ENCODE measurements around the gene WDR44. TPM values are rescaled to one million over a fixed set of nuclear protein-coding genes. Genes with fewer than 3 reads are reported as not detected.

WDR44 gene
- total RNA-seq, 1 experiment from 2014 or later: 8.5 TPM

DNA sequence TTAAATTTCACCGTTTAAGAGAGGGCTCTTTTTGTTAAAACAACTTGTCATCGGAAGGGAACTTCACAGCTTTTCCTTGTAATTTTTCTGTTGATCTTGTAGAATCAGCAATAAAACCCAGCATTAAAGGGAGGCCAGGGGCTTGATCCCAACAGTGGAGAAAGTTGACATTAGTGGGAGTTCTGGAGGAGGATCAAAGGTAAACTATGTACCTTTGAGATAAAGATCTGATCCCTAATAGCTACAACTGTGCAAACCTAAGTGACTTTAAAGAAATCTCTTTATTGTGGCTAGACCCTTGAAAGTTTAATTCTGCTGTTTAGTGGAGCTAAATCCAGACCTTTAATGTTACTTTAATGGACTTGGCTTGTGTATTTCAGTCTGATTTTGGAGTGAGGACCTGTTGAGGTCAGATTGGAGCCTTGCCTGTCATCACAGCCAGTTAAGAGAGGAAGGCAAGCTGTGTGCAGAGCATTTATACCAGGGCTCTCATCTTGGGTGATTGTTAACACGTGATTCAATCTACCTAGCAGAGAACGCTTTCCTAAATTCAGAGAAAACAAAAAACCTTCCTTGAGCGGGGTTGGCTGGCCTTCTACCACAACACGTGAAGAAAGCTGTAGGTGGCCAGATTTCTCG lies 151.4 kb downstream of the WDR44 start:
- no peak for DNase-seq (ENCODE audit: low read depth, low spot score)
- in situ Hi-C loops (cut with HindIII; ENCODE audit: low pct_unique_long_range_greater_than_20kb, low sequenced_read_pairs): no loop called here

DNA sequence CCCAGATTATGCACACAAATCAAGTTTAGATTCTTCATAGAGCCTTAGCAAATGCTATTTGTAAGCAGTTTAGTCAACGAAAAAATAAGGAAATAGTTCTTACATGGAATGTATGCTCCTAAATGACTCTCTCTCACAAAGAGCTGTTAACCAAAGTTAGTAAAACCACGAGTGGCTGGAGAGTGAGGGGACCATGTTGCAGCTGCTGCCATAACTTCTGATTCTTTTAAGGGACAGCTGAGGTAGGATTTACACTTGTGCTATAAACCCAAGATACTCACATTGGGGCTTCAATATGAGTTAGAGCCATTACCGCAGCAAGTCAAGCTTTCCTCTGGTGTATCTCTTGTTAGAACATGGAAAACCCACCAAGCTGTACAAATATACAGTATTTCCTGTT lies 152.4 kb downstream of the WDR44 start:
- in situ Hi-C loops (cut with HindIII; ENCODE audit: low pct_unique_long_range_greater_than_20kb, low sequenced_read_pairs): no loop called here

DNA sequence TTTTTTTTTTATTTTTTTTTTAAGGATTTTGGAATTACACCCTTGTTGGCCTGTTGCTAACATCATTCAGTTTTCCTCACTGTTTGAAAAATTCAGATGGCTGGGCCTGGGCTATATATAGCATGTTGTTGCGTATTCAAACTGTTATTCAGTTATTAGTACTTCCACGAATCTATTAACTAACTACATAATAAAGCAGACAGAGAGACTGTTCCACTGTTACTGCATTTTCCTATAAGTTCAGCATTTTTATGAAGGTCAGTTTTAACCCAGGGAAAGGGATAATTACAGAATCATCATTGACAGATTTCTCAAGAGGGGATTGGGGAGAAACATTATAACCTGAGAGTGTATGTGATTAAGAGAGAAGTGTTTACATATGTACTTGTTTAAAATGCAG lies 152.8 kb downstream of the WDR44 start:
- DNase-seq (ENCODE audit: low read depth, low spot score): no peak
- in situ Hi-C loops (cut with HindIII; ENCODE audit: low pct_unique_long_range_greater_than_20kb, low sequenced_read_pairs): no loop called here

More for the DNA sequence above, 152.4 kb downstream of the WDR44 start:
- no peak for DNase-seq (ENCODE audit: low read depth, low spot score)

DNA sequence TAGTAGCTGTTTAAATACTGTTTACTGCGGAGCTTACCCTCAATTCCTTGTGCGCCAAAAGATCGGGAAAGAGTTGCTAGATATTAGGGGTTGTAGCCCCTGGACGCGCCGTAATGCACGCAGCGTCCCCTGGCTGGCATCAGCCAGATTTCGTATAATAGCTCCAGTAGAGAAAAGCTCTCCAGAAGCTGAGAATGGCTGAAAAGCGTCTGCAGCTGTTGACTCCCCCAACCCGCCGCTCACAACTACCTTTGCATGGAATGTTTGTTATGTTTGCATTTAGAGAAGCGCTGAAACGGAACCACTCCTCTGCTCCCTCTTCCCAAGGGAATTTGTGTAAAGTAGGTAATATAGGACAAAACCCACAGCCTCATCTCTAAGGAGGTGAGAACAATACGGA lies 153.4 kb downstream of the WDR44 start:
- in situ Hi-C loops (cut with HindIII; ENCODE audit: low pct_unique_long_range_greater_than_20kb, low sequenced_read_pairs): no loop called here
- no peak for DNase-seq (ENCODE audit: low read depth, low spot score)

Small RNAs within 50 kb of the gene (small RNA-seq; reads per million reads assigned to genes)
- gene MIR1277: 0 reads per million in 2 experiments

Other genes starting within 250 kb of the WDR44 start
- gene KLHL13, start 229.3 kb upstream of the WDR44 start, total RNA-seq (2014; rRNA removed; shearing (Covaris generic)): 3.1 and 3.7 TPM in 2 replicates
- gene DOCK11, start 149.7 kb downstream of the WDR44 start, total RNA-seq (2014; rRNA removed; shearing (Covaris generic)): 5.9 and 8.0 TPM in 2 replicates